Activated naive CD4-positive, alpha-beta T cell treated with anti-CD3 and anti-CD28 coated beads, Interleukin-2, amount 50 U/mL, for 24 hours (primary cell): Measurements from ENCODE around the gene TFR2.

Source experiments
- H3K27ac Mint-ChIP-seq: one replicate; pipeline ENCODE4 v1.8.0; 2021; ENCODE audit warnings: mild to moderate bottlenecking, mixed read lengths
- H3K27me3 Mint-ChIP-seq: one replicate; pipeline ENCODE4 v1.8.0; 2021; ENCODE audit warnings: mixed read lengths
- H3K36me3 Mint-ChIP-seq: one replicate; pipeline ENCODE4 v1.8.0; 2021; ENCODE audit warnings: mixed read lengths
- H3K4me1 Mint-ChIP-seq: one replicate; pipeline ENCODE4 v1.8.0; 2021; ENCODE audit warnings: mixed read lengths
- H3K4me3 Mint-ChIP-seq: one replicate; pipeline ENCODE4 v1.8.0; 2021; ENCODE audit warnings: mild to moderate bottlenecking, mixed read lengths
- H3K9me3 Mint-ChIP-seq: one replicate; pipeline ENCODE4 v1.8.0; 2021; ENCODE audit warnings: mixed read lengths

TFR2 gene

GRCh38 chr7:100577507-100577906 lies 63.8 kb downstream of the TFR2 start:
- H3K36me3 Mint-ChIP-seq, result peaks cover 5% of the 10 kb centered on the region
- H3K27me3 Mint-ChIP-seq, result no peaks in the 10 kb centered on the region
- H3K27ac Mint-ChIP-seq, result no peak overlapping the region
- H3K9me3 Mint-ChIP-seq, result no peaks in the 10 kb centered on the region
- peaks cover 12% of the 10 kb centered on the region for H3K4me1 Mint-ChIP-seq
- H3K4me3 Mint-ChIP-seq, result no peak overlapping the region

DNA sequence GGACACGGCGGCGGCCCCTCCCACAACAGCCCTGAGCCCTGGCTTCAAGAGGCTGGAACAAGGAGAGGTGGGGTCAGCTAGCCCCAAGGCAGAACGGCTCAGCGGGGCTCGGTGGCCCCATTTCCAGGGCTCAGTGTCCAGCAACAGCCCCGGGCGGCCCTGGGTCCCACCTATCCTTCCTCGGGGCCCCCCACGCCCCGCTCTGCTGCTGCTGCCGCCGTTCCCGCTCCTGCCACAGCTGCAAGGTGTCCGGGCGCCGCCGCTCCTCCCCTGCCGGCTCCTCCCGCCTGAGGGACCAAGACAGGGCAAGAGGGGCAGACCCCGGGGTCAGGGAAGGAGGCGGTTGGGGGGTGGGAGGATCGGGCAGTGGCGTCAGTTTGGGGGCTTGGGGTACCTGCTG lies 64.2 kb downstream of the TFR2 start:
- Mint-ChIP-seq H3K27me3 (no peaks in the 10 kb centered on the region), H3K4me1 (peaks cover 11% of the 10 kb centered on the region), H3K4me3 (no peak overlapping the region), H3K36me3 (peaks cover 5% of the 10 kb centered on the region), H3K27ac (no peak overlapping the region), H3K9me3 (no peaks in the 10 kb centered on the region)

- Mint-ChIP-seq H3K4me1 (peaks cover 15% of the 10 kb centered on the region), H3K9me3 (no peaks in the 10 kb centered on the region), H3K27ac (no peak overlapping the region), H3K27me3 (no peaks in the 10 kb centered on the region), H3K36me3 (peaks cover 5% of the 10 kb centered on the region), H3K4me3 (no peak overlapping the region)
Measured at GRCh38 chr7:100576384-100576993, 64.9 kb downstream of the TFR2 start.

- H3K4me3 Mint-ChIP-seq, result no peak overlapping the region
- H3K36me3 Mint-ChIP-seq, result peaks cover 5% of the 10 kb centered on the region
- peaks cover 12% of the 10 kb centered on the region for H3K4me1 Mint-ChIP-seq
- no peaks in the 10 kb centered on the region for H3K9me3 Mint-ChIP-seq
- H3K27ac Mint-ChIP-seq, result no peak overlapping the region
- no peaks in the 10 kb centered on the region for H3K27me3 Mint-ChIP-seq
Measured at GRCh38 chr7:100575746-100576383, 65.5 kb downstream of the TFR2 start.

DNA sequence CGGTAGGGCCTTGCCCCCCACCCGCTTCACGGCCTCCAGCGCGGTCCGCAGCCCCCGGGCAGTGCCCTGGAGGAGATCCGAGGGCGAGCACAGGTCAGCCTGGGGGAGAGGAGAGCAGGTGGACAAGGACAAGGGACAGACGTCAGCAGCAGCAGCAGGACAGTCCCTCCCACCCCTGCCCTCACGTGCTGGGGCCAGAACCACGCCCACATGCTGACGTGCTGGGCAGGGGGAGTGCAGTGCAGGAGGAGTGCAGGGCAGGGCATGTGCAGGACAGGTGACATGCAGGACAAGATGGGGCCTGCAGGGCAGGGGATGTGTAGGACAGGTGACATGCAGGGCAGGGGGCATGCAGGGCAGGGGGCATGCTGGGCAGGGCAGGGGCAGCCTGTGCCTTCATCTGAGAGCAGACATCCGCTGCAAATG lies 66.1 kb downstream of the TFR2 start:
- H3K27ac Mint-ChIP-seq, result no peak overlapping the region
- H3K27me3 Mint-ChIP-seq, result no peaks in the 10 kb centered on the region
- H3K9me3 Mint-ChIP-seq, result no peaks in the 10 kb centered on the region
- H3K4me1 Mint-ChIP-seq, result peaks cover 12% of the 10 kb centered on the region
- no peak overlapping the region for H3K4me3 Mint-ChIP-seq
- H3K36me3 Mint-ChIP-seq, result peaks cover 5% of the 10 kb centered on the region

GRCh38 chr7:100574362-100575205 lies 66.8 kb downstream of the TFR2 start:
- no peak overlapping the region for H3K27ac Mint-ChIP-seq
- no peaks in the 10 kb centered on the region for H3K27me3 Mint-ChIP-seq
- H3K4me1 Mint-ChIP-seq, result peaks cover 10% of the 10 kb centered on the region

GRCh38 chr7:100573691-100574361 lies 67.5 kb downstream of the TFR2 start, which contains the start of gene SAP25:
Gene SAP25 (minus strand): TSS chr7:100573900. CDS start chr7:100573742, 158 bp downstream.
- peaks cover 17% of the 10 kb centered on the region for H3K4me1 Mint-ChIP-seq
- peaks cover 3% of the 10 kb centered on the region for H3K36me3 Mint-ChIP-seq
- no peak within 1 kb of the TSS for H3K4me3 Mint-ChIP-seq
- no peaks in the 10 kb centered on the region for H3K9me3 Mint-ChIP-seq
- no peaks in the 10 kb centered on the region for H3K27me3 Mint-ChIP-seq
- no peak within 1 kb of the TSS for H3K27ac Mint-ChIP-seq

More at GRCh38 chr7:100574362-100575205, 66.8 kb downstream of the TFR2 start:
- no peaks in the 10 kb centered on the region for H3K9me3 Mint-ChIP-seq
- H3K36me3 Mint-ChIP-seq, result peaks cover 4% of the 10 kb centered on the region
- H3K4me3 Mint-ChIP-seq, result no peak overlapping the region

DNA sequence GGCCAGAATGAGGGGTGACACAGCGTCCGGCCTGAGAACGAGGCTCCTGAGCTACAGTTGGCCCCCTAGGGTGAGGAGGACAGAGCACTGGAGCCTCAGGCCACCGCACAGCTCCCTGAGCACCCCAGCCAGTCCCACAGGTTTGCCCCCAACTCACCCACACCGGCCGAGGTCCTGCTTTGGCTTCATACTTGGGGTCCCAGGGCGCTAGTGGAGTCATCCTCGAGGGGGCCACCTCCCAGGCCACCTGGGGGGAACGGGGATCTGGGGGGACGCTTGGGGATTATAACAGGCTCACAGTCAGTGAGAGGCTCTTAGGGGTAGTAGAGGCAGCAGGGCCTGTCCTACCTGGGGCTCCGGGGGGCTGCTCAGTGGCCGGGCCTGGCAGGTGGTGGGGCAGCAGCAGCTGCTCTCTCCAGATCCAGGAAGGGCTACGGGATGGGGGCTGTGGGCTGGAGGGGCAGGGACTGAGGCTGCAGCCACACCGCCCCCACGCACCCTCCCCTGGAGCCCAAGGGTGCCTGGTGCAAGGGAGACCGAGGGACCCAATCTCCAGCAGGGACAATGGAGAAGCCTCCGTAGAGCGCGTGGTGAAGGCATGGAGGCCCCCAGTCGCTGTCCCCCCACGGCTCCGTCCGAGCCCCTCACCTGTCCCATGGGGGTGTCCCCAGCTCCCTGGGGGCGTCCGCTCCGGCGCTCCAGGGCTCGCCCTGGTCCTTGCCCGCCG lies 68.2 kb downstream of the TFR2 start:
- no peaks in the 10 kb centered on the region for H3K27me3 Mint-ChIP-seq
- H3K27ac Mint-ChIP-seq, result no peak overlapping the region
- peaks cover 3% of the 10 kb centered on the region for H3K36me3 Mint-ChIP-seq
- H3K9me3 Mint-ChIP-seq, result no peaks in the 10 kb centered on the region
- peaks cover 21% of the 10 kb centered on the region for H3K4me1 Mint-ChIP-seq
- H3K4me3 Mint-ChIP-seq, result no peak overlapping the region

DNA sequence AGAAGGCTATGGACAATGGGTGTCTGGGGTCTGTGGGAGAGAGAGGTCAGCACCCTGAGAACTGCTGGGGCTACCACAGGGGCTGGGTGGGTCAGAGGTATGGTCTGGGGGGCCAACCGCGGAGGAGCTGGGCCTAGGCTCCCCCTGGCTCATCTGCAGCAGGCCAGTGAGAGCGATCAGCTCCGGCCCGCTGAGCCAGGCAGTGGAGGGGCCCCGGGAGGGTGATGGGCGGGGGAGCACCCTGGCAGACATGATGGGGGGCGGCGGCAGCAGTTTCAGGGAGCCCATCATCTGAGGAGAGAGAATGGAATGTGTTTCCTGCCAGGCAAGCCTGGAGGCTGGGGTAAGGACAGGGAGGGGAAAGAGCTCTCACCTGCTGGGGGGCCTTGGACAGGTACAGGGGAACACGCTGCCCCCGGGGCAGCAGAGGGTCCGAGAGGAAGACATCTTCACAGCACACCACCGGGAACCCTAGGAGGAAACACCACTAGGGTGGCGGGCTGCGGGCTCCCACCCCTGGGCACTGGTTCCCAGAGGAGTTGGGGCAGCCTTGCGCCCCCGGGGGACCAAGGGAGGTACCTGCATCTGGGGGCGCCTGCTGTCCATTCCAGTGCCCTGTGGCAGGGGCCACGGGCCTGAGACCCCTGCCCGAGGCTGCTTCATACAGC lies 68.9 kb downstream of the TFR2 start:
- Mint-ChIP-seq H3K36me3 (peaks cover 3% of the 10 kb centered on the region), H3K27me3 (no peaks in the 10 kb centered on the region), H3K9me3 (no peaks in the 10 kb centered on the region), H3K4me1 (peaks cover 28% of the 10 kb centered on the region), H3K4me3 (no peak overlapping the region), H3K27ac (no peak overlapping the region)

DNA sequence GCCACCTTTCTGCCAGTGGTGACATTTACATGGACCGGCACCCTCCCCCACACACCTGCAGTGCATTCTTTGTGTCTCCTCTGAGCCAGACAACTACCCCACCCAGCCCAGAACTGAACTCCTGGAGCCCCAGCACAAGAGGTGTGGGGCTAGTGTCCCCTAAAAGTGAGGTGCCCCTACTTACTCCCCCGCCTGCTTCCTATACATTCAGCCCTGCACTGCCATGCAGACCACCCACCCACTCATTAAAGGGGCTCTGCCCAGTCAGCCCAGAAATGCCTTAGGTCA lies 69.6 kb downstream of the TFR2 start:
- Mint-ChIP-seq H3K4me1 (peaks cover 30% of the 10 kb centered on the region), H3K27ac (no peak overlapping the region), H3K27me3 (no peaks in the 10 kb centered on the region), H3K4me3 (no peak overlapping the region), H3K9me3 (no peaks in the 10 kb centered on the region), H3K36me3 (peaks cover 3% of the 10 kb centered on the region)

GRCh38 chr7:100570954-100571828 lies 70.2 kb downstream of the TFR2 start:
- Mint-ChIP-seq H3K9me3 (no peaks in the 10 kb centered on the region), H3K4me3 (no peak overlapping the region), H3K36me3 (no peaks in the 10 kb centered on the region), H3K4me1 (peaks cover 30% of the 10 kb centered on the region), H3K27me3 (no peaks in the 10 kb centered on the region), H3K27ac (no peak overlapping the region)
